Measurements from ENCODE around the gene CD34. TPM values are rescaled to one million over a fixed set of nuclear protein-coding genes. Genes with fewer than 3 reads are reported as not detected.

The CD34 gene
- total RNA-seq, 1 experiment from 2014 or later, result not detected

DNA sequence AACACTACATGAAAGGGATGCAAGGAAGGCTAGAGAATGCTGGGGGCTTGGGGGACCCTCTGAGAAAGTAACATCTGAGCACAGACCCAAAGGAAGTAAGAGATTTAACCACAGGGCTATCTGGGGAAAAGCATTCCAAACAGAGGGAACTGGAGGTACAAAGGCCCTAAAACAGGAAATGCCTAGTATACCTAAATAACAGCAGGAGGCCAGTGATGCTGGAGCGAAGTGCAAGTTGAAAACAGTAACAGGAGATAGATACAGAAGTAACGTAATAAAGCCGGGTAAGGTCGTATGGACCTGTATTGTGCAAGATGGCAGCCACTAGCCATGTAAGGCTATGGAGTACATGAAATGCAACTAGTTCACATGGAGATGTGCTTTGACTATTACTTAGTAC lies 52.1 kb downstream of the CD34 start:
- no TSS peak for BruUV-seq (replicated peaks)
- Histone ChIP-seq H3K27me3 (ENCODE audit: insufficient read depth, low read depth) (no peaks in the 10 kb centered on the region), H3K9me3 (ENCODE audit: insufficient read depth, low read depth) (no peaks in the 10 kb centered on the region), H3F3A (ENCODE audit: insufficient read depth, low read depth) (no peaks in the 10 kb centered on the region), H3K9me2 (ENCODE audit: insufficient read depth) (no peaks in the 10 kb centered on the region), H4K20me1 (ENCODE audit: insufficient read depth) (no peaks in the 10 kb centered on the region), H3K4me1 (replicated peaks; ENCODE audit: insufficient read depth) (0 out of 2 replicates have a peak, but pooled peaks cover under 1% of the 10 kb centered on the region), H3K36me3 (ENCODE audit: low read depth) (no peaks in the 10 kb centered on the region), H3K4me3 (no peak overlapping the region), H3K27ac (no peak overlapping the region), H3K4me2 (no peak overlapping the region), H2AFZ (no peak overlapping the region), H3K79me2 (ENCODE audit: low read depth) (no peaks in the 10 kb centered on the region)
- ChIA-PET CTCF (no interaction called here), POLR2A (ENCODE audit: unreplicated experiment) (no interaction called here)
- TF ChIP-seq, protein P1, sequence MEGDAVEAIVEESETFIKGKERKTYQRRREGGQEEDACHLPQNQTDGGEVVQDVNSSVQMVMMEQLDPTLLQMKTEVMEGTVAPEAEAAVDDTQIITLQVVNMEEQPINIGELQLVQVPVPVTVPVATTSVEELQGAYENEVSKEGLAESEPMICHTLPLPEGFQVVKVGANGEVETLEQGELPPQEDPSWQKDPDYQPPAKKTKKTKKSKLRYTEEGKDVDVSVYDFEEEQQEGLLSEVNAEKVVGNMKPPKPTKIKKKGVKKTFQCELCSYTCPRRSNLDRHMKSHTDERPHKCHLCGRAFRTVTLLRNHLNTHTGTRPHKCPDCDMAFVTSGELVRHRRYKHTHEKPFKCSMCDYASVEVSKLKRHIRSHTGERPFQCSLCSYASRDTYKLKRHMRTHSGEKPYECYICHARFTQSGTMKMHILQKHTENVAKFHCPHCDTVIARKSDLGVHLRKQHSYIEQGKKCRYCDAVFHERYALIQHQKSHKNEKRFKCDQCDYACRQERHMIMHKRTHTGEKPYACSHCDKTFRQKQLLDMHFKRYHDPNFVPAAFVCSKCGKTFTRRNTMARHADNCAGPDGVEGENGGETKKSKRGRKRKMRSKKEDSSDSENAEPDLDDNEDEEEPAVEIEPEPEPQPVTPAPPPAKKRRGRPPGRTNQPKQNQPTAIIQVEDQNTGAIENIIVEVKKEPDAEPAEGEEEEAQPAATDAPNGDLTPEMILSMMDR (conservative IDR thresholded peaks at IDR 0.05), result no peak
- TF ChIP-seq EZH2 (IDR thresholded peaks at IDR 0.05; ENCODE audit: low read depth), result no peak
- intact Hi-C loops (cut with micrococcal nuclease; ENCODE audit: unreplicated experiment), result no loop called here
- DNase-seq, result no peak

DNA sequence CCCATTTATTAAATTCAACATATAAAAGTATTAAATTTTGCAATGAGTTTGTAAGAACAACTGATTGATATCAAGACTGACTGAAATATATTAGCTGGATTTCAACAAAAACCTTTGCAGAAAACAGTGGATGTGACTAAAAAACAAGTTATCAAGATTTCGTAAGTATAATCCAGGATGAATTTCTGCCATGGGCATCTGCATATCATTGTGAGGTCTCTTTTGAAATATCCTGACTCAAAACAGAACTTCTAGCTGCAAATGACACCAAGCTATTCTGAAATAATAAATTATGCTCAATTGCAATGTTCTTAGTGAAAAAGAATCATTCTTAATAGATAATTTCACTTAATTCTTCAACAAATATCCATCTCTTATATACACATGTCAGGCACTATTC lies 52.6 kb downstream of the CD34 start:
- H3K27ac ChIP-seq, result no peak overlapping the region
- no peaks in the 10 kb centered on the region for H4K20me1 ChIP-seq (ENCODE audit: insufficient read depth)
- H3K9me3 ChIP-seq (ENCODE audit: insufficient read depth, low read depth), result no peaks in the 10 kb centered on the region
- no peaks in the 10 kb centered on the region for H3K27me3 ChIP-seq (ENCODE audit: insufficient read depth, low read depth)
- intact Hi-C loops (cut with micrococcal nuclease; ENCODE audit: unreplicated experiment), result no loop called here
- POLR2A ChIA-PET (ENCODE audit: unreplicated experiment), result no interaction called here
- TF ChIP-seq, protein P1 (conservative IDR thresholded peaks at IDR 0.05), result no peak
- no peak for TF ChIP-seq EZH2 (IDR thresholded peaks at IDR 0.05; ENCODE audit: low read depth)
- no peaks in the 10 kb centered on the region for H3K9me2 ChIP-seq (ENCODE audit: insufficient read depth)
- DNase-seq, result no peak
- no peak overlapping the region for H3K4me2 ChIP-seq
- no peak overlapping the region for H3K4me3 ChIP-seq
- CTCF ChIA-PET, result no interaction called here
- H3K4me1 ChIP-seq (replicated peaks; ENCODE audit: insufficient read depth), result no peaks in the 10 kb centered on the region
- no TSS peak for BruUV-seq (replicated peaks)
- no peaks in the 10 kb centered on the region for H3F3A ChIP-seq (ENCODE audit: insufficient read depth, low read depth)
- H3K36me3 ChIP-seq (ENCODE audit: low read depth), result no peaks in the 10 kb centered on the region
- H2AFZ ChIP-seq, result no peak overlapping the region
- H3K79me2 ChIP-seq (ENCODE audit: low read depth), result no peaks in the 10 kb centered on the region

DNA sequence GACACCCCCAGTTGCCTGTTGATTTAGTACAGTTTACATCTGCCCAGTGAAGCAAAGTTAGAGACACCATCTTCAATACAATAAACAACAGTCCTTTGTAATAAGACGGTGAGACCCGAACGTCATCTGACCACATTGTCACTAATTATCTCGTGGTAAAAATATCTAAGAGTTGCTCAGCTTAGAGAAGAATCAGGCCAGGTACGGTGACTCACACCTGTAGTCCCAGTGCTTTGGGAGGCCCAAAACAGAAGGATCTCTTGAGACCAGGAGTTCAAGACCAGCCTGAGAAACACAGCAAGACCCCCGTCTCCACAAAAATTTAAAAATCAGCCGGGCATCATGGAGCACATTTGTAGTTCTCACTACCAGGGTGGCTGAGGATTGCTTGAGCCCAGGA lies 53.5 kb downstream of the CD34 start:
- intact Hi-C loops (cut with micrococcal nuclease; ENCODE audit: unreplicated experiment), result no loop called here
- no peak overlapping the region for H3K27ac ChIP-seq
- ChIA-PET POLR2A (ENCODE audit: unreplicated experiment) (no interaction called here), CTCF (interaction anchor here (0.6 kb wide), 2 partner anchors 10 to 242 kb away, joined by 4 to 5 read pairs; no protein-coding TSS in a partner anchor)
- no peaks in the 10 kb centered on the region for H3K36me3 ChIP-seq (ENCODE audit: low read depth)
- H3K4me1 ChIP-seq (replicated peaks; ENCODE audit: insufficient read depth), result no peaks in the 10 kb centered on the region
- TF ChIP-seq EZH2 (IDR thresholded peaks at IDR 0.05; ENCODE audit: low read depth), result no peak
- TF ChIP-seq, protein P1 (conservative IDR thresholded peaks at IDR 0.05), result no peak
- H3K4me2 ChIP-seq, result no peak overlapping the region
- no TSS peak for BruUV-seq (replicated peaks)
- no peaks in the 10 kb centered on the region for H4K20me1 ChIP-seq (ENCODE audit: insufficient read depth)
- H3K79me2 ChIP-seq (ENCODE audit: low read depth), result no peaks in the 10 kb centered on the region
- no peak for DNase-seq
- H2AFZ ChIP-seq, result no peak overlapping the region
- H3F3A ChIP-seq (ENCODE audit: insufficient read depth, low read depth), result no peaks in the 10 kb centered on the region
- H3K9me3 ChIP-seq (ENCODE audit: insufficient read depth, low read depth), result no peaks in the 10 kb centered on the region
- no peaks in the 10 kb centered on the region for H3K9me2 ChIP-seq (ENCODE audit: insufficient read depth)
- no peaks in the 10 kb centered on the region for H3K27me3 ChIP-seq (ENCODE audit: insufficient read depth, low read depth)
- H3K4me3 ChIP-seq, result no peak overlapping the region

Data from PC-9 (cell line).